Measurements from ENCODE around the gene ESR1.

DNA sequence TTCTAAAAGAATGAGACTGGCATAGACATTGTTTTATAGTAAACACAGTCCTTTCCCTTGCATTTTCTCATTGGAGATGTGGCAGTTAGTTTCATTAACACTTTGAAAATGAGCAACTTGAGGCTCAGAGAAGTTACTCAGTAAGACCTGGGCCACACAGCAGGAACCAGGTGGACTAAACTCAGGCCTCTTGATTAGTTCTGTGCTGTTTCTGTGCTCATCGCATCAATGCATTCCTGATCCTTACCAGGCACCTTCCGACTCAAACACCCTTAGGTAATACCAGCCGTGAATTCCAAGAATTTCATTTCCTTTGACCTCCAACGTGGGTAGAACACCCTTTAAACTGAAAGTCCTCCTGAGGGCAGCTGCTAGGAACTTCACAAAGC is 362.8 kb downstream of the ESR1 start:
- TF ChIP-seq, protein P1, sequence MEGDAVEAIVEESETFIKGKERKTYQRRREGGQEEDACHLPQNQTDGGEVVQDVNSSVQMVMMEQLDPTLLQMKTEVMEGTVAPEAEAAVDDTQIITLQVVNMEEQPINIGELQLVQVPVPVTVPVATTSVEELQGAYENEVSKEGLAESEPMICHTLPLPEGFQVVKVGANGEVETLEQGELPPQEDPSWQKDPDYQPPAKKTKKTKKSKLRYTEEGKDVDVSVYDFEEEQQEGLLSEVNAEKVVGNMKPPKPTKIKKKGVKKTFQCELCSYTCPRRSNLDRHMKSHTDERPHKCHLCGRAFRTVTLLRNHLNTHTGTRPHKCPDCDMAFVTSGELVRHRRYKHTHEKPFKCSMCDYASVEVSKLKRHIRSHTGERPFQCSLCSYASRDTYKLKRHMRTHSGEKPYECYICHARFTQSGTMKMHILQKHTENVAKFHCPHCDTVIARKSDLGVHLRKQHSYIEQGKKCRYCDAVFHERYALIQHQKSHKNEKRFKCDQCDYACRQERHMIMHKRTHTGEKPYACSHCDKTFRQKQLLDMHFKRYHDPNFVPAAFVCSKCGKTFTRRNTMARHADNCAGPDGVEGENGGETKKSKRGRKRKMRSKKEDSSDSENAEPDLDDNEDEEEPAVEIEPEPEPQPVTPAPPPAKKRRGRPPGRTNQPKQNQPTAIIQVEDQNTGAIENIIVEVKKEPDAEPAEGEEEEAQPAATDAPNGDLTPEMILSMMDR (IDR thresholded peaks at IDR 0.05) = no peak
- no peak for TF ChIP-seq POLR2A (IDR thresholded peaks at IDR 0.05)
